IMR-90 (cell line): ENCODE data around the gene HOXC6.

Experiments used
- BHLHE40 ChIP-seq: fragments of 150-350 bp; IDR thresholded peaks from 2 replicates; pipeline ENCODE4 v1.6.1; 2016; ENCODE audit warnings: mild to moderate bottlenecking, low read depth, low read length
- CHD1 ChIP-seq: IDR thresholded peaks from 2 replicates; pipeline ENCODE4 v1.6.1; 2012; ENCODE audit warnings: low read depth, low read length, improper control_type of control experiment
- MAZ ChIP-seq: IDR thresholded peaks from 2 replicates; pipeline ENCODE4 v1.6.1; 2012; ENCODE audit warnings: low read depth, mild to moderate bottlenecking, low read length, improper control_type of control experiment, moderate library complexity, borderline replicate concordance
- MXI1 ChIP-seq: IDR thresholded peaks from 2 replicates; pipeline ENCODE4 v1.6.1; 2012; ENCODE audit warnings: low read depth, mild to moderate bottlenecking, low read length, moderate library complexity, borderline replicate concordance
- NFE2L2 ChIP-seq: fragments of 150-350 bp; IDR thresholded peaks from 2 replicates; pipeline ENCODE4 v1.6.1; 2016; ENCODE audit warnings: low read depth, mild to moderate bottlenecking, low read length
- POLR2A ChIP-seq: IDR thresholded peaks from 2 replicates; pipeline ENCODE4 v1.6.1; 2012; ENCODE audit warnings: mild to moderate bottlenecking, low read depth, low read length
- RCOR1 ChIP-seq: IDR thresholded peaks from 2 replicates; pipeline ENCODE4 v1.6.1; 2012; ENCODE audit warnings: mild to moderate bottlenecking, low read length, improper control_type of control experiment; ENCODE audit not compliant: insufficient replicate concordance
- SMC3 ChIP-seq: fragments of 150-350 bp; IDR thresholded peaks from 2 replicates; pipeline ENCODE4 v1.6.1; 2016; ENCODE audit warnings: low read depth, mild to moderate bottlenecking, antibody characterized with exemption, low read length, moderate library complexity
- TF ChIP-seq, protein P1 (sequence below): conservative IDR thresholded peaks from 2 replicates; pipeline ENCODE4 v1.5.1; 2012; ENCODE audit warnings: mild to moderate bottlenecking, low read depth, low read length, improper control_type of control experiment
- TF ChIP-seq, protein P2 (sequence below): fragments of 150-350 bp; IDR thresholded peaks from 2 replicates; pipeline ENCODE4 v1.6.1; 2016; ENCODE audit warnings: low read depth, mild to moderate bottlenecking, low read length, moderate library complexity, borderline replicate concordance
- TF ChIP-seq, protein P3 (sequence below): fragments of 150-350 bp; IDR thresholded peaks from 2 replicates; pipeline ENCODE4 v1.6.1; 2017; ENCODE audit warnings: mild to moderate bottlenecking, antibody characterized with exemption, low read length, low read depth

DNA sequence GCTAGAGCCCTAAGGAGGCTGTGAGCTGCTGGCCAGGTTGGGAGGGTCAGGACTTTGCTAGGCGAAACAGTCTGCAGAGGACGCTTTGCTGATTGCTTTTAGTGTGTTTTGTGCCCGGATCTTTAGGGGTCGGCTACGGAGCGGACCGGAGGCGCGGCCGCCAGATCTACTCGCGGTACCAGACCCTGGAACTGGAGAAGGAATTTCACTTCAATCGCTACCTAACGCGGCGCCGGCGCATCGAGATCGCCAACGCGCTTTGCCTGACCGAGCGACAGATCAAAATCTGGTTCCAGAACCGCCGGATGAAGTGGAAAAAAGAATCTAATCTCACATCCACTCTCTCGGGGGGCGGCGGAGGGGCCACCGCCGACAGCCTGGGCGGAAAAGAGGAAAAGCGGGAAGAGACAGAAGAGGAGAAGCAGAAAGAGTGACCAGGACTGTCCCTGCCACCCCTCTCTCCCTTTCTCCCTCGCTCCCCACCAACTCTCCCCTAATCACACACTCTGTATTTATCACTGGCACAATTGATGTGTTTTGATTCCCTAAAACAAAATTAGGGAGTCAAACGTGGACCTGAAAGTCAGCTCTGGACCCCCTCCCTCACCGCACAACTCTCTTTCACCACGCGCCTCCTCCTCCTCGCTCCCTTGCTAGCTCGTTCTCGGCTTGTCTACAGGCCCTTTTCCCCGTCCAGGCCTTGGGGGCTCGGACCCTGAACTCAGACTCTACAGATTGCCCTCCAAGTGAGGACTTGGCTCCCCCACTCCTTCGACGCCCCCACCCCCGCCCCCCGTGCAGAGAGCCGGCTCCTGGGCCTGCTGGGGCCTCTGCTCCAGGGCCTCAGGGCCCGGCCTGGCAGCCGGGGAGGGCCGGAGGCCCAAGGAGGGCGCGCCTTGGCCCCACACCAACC, 1.5 kb downstream of the HOXC6 start:
- TF ChIP-seq BHLHE40 (no peak), POLR2A (no peak), CHD1 (no peak), SMC3 (no peak), MXI1 (no peak), RCOR1 (no peak), NFE2L2 (no peak), MAZ (no peak)
- TF ChIP-seq, protein P1, sequence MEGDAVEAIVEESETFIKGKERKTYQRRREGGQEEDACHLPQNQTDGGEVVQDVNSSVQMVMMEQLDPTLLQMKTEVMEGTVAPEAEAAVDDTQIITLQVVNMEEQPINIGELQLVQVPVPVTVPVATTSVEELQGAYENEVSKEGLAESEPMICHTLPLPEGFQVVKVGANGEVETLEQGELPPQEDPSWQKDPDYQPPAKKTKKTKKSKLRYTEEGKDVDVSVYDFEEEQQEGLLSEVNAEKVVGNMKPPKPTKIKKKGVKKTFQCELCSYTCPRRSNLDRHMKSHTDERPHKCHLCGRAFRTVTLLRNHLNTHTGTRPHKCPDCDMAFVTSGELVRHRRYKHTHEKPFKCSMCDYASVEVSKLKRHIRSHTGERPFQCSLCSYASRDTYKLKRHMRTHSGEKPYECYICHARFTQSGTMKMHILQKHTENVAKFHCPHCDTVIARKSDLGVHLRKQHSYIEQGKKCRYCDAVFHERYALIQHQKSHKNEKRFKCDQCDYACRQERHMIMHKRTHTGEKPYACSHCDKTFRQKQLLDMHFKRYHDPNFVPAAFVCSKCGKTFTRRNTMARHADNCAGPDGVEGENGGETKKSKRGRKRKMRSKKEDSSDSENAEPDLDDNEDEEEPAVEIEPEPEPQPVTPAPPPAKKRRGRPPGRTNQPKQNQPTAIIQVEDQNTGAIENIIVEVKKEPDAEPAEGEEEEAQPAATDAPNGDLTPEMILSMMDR, result no peak
- TF ChIP-seq, protein P2, sequence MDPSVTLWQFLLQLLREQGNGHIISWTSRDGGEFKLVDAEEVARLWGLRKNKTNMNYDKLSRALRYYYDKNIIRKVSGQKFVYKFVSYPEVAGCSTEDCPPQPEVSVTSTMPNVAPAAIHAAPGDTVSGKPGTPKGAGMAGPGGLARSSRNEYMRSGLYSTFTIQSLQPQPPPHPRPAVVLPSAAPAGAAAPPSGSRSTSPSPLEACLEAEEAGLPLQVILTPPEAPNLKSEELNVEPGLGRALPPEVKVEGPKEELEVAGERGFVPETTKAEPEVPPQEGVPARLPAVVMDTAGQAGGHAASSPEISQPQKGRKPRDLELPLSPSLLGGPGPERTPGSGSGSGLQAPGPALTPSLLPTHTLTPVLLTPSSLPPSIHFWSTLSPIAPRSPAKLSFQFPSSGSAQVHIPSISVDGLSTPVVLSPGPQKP, result no peak
- TF ChIP-seq, protein P3, sequence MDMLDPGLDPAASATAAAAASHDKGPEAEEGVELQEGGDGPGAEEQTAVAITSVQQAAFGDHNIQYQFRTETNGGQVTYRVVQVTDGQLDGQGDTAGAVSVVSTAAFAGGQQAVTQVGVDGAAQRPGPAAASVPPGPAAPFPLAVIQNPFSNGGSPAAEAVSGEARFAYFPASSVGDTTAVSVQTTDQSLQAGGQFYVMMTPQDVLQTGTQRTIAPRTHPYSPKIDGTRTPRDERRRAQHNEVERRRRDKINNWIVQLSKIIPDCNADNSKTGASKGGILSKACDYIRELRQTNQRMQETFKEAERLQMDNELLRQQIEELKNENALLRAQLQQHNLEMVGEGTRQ, result no peak
